Right forelimb (tissue), 1 donor: ENCODE results near the gene AOPEP.

ENCODE experiments used
- DNase-seq: peaks from one replicate; pipeline ENCODE4 v3.0.0-alpha.2; 2018

Gene AOPEP

GRCh38 chr9:94794476-94795167 lies 68.1 kb downstream of the AOPEP start:
- no peak for DNase-seq

GRCh38 chr9:94796687-94797086 lies 70.2 kb downstream of the AOPEP start:
- no peak for DNase-seq

- DNase-seq: no peak
These were observed 71.7 kb downstream of the AOPEP start for GRCh38 chr9:94798201-94798600.

GRCh38 chr9:94798708-94799107 lies 72.2 kb downstream of the AOPEP start:
- DNase-seq: no peak

GRCh38 chr9:94799578-94800264 lies 73.2 kb downstream of the AOPEP start:
- DNase-seq: no peak

- DNase-seq: no peak
These were observed 74.1 kb downstream of the AOPEP start for GRCh38 chr9:94800424-94801117.

GRCh38 chr9:94801234-94801633 lies 74.7 kb downstream of the AOPEP start:
- no peak for DNase-seq

- no peak for DNase-seq
These were observed 75.2 kb downstream of the AOPEP start for GRCh38 chr9:94801681-94802080.

GRCh38 chr9:94802251-94802650 lies 75.8 kb downstream of the AOPEP start:
- no peak for DNase-seq

- DNase-seq: peak; percentile 54
These were observed 76.3 kb downstream of the AOPEP start for GRCh38 chr9:94802793-94803192.

- DNase-seq: no peak
These were observed 77.8 kb downstream of the AOPEP start for GRCh38 chr9:94804316-94804715.

GRCh38 chr9:94805051-94805489 lies 78.6 kb downstream of the AOPEP start:
- DNase-seq: no peak

- DNase-seq: no peak
These were observed 79.1 kb downstream of the AOPEP start for GRCh38 chr9:94805585-94805984.

- DNase-seq: no peak
These were observed 79.9 kb downstream of the AOPEP start for GRCh38 chr9:94806307-94806893.

- DNase-seq: no peak
These were observed 81.1 kb downstream of the AOPEP start for GRCh38 chr9:94807556-94807955.

- DNase-seq: no peak
These were observed 82.6 kb downstream of the AOPEP start for GRCh38 chr9:94808926-94809700.

- no peak for DNase-seq
These were observed 83.3 kb downstream of the AOPEP start for GRCh38 chr9:94809778-94810177.

- no peak for DNase-seq
These were observed 84.6 kb downstream of the AOPEP start for GRCh38 chr9:94811074-94811473.

GRCh38 chr9:94812343-94812742 lies 85.8 kb downstream of the AOPEP start:
- DNase-seq: no peak

- no peak for DNase-seq
These were observed 86.9 kb downstream of the AOPEP start for GRCh38 chr9:94813379-94813778.

GRCh38 chr9:94817291-94818177 lies 91.0 kb downstream of the AOPEP start:
- no peak for DNase-seq

- no peak for DNase-seq
These were observed 91.7 kb downstream of the AOPEP start for GRCh38 chr9:94818178-94818541.
